NOMO-1 treated with dmso at 0.1 percent for 144 hours (cell line): Measurements from ENCODE around the gene ATXN7L1.
"Not testable (repeated sequence)": the region's sequence is repeated elsewhere in the genome, so short reads cannot be mapped to it uniquely, and the experiment has no call there.

Experiments
- DNase-seq: peaks from one replicate; lab custom pipeline; 2025; ENCODE audit not compliant: unreplicated experiment; lab: John Stamatoyannopoulos, UW

The ATXN7L1 gene

DNA sequence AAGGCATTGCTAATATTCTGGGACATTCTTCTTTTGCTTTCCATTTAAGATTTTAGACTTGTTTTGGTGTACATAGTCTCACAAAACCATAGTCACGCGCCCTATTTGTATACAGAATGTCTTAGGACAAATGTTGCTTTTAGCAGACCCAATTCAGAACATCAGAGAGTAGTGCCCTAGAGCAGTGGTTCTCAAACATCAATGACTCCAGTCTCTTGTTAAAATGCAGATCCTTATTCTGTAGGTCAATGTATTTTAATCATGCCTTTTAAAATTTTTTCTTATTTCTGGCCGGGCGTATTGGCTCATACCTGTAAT lies 167.7 kb downstream of the ATXN7L1 start:
- no peak for DNase-seq

DNA sequence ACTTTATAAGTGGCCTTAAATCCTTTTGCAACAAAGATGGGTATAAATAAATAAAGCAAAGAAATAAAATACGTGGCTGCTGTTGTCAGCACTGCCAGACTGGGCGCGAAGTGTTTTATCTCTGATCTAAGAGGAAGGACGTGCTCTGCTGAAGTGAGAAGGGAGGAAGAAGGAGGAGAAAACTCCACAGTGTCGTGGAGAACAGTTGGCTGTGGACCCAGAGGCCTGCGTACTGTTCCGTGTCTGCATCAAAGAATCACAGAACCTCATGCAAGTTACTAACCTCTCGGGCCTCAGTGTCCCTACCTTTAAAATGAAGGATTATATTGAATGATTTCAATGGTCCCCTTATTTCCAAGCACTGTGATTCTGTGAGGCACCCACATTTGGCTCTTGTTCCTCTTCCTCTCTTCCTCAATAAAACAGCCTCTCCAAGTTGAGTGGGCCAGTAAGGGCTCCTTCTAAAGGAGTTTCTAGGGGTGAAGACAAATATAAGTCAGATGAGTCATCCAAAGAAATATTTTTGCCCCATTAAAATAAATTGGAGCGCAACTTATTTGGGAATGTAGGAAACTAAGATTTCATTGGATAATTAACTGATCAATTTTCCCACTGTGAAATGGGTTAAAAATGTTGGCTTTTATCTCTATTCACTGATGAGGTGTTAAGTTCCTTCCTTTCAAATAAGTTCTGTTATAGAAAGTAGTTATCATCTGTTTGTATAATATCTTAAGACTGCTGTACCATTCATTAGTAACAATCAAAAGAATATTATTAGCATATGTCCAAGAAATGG lies 168.2 kb downstream of the ATXN7L1 start:
- no peak for DNase-seq

DNA sequence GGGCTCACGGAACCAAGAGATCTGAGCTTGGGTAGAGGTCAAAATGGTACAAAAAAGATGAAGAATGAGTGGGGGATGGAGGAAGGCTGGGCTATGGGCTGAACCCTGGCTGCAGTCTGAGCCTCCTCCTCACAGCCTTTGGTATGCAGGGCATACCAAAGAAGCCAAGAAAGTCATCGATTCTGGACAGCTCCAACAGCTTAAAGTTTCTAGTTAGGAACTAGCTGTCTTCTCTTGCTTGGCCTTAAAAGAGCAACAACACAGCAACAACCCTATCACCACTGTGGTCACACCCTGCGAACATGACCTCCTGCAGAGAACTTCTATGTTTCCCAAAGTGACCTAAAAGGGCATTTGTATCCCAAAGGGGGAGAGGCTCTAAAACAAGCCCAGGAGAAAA lies 169.0 kb downstream of the ATXN7L1 start:
- no peak for DNase-seq

DNA sequence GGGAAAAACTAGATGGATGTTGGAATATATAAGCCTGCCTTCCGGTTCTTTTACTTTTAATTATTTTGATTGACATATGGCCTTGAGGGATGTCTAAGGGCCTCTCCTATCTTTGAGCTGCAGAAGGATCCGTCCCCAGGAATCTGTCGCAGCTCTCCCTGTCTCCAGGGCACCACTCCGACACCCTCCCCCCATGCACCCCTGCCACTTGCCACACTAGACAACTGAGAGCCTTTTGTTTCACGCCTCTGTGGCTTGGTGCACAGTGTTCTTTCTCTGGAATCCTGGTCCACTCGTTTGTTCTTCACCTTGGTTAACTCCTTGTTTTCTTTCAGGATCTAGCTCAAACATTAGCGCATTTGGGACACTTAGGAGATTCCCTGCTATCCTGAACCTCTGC lies 171.0 kb downstream of the ATXN7L1 start:
- DNase-seq: no peak

DNA sequence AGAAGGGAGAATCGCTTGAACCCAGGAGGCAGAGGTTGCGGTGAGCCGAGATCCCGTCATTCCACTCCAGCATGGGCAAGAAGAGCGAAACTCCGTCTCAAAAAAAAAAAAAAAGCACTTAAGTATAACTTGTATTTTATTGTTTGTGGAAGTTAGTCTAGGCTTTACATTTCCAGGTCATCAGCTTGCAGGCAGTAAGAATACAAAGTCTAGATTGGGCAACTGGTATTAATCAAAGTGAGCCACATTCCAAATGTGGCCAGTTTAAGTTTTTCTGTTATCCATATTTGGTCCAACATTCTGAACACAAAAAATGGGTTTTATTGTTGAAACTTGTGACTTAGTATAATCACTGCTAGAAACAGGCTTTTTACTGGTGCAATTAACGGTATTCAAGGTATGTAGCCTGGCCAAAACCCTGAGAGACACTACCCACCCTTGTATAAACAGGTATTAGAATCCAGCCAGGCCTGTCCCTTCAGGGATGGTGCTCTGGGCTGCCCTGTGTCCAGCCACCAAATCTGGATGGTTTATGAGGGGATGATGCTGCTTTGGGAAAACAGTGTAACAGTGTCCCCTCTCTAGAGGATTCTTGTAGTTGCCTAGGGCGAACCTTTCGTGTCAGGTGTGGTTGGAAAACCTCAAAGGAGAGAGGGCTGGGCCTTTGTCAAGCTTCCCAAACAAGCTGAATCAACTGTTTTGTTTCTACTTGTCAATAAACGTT lies 173.0 kb downstream of the ATXN7L1 start:
- DNase-seq: no peak

DNA sequence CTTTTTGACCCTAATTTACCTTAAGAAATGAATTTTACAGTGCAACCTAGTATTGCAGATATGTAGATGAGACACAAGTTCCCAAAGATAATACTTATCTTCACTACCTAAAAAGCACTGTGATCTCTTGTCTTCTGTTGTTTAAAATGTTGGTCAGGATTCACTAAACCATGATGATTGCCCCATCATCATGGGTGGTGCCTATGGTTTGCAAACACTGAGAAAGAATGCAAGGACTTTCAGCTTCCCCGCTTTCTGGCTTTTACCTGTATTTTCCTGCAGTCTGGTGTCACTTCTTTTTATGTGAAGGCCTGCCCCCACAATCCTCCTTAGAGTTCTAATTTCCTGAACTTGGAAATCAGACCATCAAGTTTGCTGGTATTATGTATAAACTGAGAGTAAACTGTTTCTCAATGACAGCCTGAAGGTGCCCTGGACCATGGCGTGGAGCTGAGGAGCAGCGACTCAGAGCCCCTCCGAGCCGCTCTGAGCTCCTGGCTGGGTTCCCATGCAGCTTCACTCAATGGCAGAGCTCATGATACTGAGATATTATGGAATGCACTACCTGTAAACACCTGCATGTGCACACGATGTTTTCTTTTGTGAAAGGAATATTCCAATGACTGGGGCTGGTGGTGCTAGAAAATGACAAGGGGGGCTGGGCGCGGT lies 176.7 kb downstream of the ATXN7L1 start:
- DNase-seq: no peak

DNA sequence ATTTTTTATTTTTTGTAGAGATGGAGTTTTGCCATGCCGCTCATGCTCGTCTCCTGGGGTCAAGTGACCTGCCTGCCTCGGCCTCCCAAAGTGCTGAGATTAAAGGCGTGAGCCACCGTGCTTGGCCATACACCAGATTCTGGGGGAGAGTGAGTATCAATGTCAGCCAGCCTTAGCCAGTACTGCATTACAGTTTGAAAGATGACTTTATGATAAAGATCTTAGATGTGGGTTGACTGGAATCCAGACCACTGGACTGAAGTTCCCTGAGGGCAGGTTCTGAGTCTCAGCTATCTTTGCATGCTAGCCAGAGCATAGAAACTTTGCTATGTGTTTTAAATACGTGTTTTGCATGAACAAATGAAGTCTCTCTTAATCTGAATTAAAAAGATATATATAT lies 177.9 kb downstream of the ATXN7L1 start:
- no peak for DNase-seq

DNA sequence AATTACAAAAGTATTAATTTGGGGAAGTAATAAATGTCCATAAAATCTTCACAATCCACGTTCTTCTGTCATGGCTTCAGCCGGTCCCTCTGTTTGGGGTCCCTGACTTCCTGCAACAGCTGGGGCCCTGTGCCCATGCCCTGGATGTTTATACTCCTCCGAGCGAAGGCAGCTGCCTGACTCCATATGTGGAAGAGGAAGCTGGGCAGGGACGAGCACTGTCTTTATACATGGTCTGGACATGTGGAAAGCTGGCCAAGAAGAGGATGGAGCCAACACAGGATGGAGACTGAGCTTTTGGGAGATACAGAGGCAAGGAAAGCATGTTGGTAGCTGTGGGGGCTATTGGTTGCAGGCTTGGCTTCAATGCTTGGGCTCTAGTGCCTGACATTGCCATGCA lies 178.6 kb downstream of the ATXN7L1 start:
- no peak for DNase-seq

DNA sequence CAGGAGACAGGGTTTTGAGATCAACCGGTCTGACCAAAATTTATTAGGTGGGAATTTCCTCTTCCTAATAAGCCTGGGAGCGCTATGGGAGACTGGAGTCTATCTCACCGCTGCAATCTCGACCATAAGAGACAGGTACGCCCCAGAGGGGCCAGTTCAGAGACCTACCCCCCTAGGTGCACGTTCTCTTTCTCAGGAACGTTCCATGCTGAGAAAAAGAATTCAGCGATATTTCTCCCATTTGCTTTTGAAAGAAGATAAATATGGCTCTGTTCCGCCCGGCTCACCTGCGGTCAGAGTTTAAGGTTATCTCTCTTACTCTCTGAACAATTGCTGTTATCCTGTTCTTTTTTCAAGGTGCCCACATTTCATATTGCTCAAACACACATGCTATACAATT lies 179.2 kb downstream of the ATXN7L1 start:
- not testable (repeated sequence) for DNase-seq

DNA sequence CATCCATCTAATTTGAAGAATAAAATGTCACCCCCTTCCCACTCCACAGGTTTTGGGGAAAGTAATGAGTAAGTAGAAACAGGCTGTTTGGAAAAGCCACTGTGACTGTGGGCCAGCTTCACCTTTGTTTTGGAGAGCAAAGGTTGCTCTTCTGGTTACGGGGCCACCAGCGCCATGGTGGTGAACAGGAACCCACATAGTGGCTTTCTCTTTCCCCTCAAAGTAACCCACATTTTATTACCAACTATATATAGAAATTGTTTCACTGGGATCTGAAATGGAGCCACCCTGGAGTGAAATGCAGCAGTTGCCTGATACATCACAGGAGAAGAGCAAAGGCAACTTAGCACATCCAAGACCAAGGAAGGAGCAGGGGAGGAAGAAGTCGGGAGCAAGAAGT lies 182.8 kb downstream of the ATXN7L1 start:
- no peak for DNase-seq

DNA sequence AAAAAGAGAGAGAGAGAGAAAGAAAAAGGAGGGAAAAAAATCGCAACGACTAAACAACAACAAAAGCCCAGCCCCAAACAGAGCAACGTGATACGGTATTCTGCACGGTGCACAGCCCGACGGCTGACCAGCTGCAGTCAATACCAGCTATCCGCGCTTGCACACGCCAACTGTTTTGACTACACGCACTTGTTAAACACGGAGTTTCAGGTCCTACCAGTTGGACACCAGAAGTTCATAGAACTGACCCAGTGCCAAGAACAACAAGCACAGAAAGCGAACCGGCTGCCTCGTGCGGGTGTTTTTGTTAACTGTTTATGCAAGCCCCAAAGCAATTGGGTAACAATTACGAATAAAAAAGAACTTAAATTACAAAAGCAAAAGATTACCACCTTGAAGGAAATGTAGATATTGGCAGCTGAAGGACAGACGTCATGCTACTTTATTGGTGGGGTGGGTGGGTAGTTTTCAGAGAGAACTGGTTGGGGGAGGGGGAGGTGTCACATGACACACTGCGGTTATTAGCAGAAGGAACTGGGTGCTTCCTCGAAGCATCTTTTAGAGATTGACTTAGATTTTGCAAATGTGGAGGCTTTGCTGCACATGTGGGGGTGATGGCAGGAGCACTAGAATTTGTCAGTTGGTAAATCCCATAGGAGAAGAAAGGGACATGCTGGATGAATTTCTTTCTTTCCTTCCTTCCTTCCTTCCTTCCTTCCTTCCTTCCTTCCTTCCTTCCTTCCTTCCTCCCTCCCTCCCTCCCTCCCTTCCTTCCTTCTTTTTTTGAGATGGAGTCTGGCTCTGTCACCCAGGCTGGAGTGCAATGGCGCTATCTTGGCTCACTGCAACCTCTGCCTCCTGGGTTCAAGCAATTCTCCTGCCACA lies 184.5 kb downstream of the ATXN7L1 start:
- no peak for DNase-seq

DNA sequence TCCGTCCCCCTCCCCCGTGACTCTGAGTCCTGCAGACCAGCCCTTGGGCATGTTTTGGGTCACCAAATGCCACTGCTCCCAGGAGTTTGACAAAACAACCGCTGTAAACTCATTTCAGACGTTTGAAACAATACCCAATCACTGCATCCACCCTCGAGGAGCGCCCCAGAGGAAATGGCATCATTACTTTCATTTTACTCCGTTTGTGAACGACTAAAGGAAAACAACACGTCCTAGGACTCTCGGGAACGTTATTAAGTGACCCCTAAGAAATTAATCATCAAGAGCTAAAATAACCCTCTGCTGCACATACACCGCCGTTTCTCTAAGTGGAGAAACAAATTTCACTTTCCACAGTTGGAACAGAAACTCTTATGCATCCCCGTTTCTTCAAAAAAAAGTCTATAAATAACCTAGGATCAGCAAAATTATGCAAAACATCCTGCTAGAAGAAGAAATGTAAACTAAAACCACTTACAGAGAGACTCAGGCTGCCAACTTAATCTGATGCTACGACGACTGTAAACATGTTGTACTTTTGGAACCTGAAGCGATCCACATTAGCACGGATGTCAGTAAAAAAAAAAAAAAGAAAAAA lies 185.2 kb downstream of the ATXN7L1 start:
- no peak for DNase-seq

DNA sequence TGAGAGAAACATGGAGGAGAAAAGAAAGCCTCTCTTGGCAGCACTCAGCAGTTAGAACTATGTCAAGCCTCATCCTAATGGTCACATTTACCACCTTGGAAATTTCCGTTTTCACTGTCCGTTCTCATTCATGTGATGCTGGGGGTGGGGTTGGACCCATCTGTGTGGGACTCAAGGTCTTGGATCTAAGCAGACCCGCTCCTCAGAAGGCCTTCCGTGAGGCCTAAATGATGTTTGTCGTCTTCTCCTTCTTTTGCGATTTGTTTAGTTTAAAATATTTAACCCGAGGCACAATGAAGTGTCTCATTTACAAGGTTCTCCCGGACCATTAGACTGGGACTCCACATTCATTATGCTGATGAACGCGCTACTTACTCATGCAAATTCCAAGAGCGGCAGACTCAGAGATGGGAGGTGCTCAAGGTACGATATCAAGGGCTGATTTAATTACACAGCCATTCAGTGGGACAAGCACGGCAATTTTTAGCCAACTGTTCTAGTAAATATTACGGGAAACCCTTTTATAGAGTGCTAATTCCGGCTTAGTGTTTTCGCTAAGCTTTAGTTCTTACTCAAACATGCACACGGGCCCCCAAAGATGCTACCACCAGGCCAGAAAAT lies 186.0 kb downstream of the ATXN7L1 start:
- no peak for DNase-seq

DNA sequence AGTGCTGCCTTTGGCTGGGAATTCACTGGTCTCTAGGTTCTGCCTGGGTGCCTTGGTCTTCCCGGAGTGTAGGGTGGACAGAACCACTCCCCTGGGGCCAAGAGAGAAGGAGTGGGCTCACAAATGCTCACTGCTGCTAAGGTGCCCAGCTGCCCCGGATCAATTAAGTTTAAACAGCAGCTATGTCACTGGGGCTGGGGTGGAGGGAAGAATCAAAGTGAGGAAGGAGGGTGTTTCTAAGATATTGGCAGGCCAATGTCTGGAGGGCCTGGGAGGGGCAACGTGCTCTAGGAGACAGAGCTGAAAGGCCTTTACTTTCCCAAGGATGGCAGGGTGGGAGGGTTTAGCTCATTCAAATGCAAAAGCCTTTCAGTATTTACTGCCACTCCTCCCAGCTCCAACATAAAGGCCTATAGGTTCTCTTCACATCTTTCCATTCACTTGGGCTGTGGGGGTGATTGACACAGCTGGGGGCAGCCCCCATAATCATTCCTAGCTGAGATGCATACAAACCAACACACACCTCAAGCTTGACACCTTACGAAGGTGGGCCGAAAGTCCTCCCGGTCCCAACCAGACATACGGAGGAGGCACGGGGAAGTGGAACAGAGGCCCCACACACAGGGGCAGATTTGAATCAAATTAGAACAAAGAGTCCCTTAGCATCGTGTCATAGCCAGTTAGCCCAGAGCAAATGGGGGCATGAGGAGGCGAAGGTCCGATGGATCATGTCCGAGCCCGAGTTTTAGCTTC lies 187.2 kb downstream of the ATXN7L1 start:
- no peak for DNase-seq

DNA sequence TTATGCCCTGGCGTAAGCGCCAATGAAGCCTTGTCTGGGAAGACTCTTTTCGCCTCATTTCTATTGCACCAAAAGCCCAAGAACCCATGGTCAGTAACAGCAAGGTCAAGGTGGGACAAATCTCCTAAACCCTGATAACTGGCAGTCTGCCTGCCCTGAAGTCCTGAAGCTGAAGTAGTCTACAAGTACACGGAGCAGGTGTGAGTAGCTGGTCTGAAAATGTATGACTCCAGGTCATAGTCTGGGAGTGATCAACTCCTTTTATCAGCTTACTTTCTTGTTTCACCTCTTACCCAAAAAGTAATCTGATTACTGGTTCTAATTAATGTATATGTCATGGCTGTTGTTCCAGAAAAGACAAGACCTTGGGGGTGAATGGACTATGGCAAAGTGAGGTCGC lies 187.8 kb downstream of the ATXN7L1 start:
- DNase-seq: no peak

DNA sequence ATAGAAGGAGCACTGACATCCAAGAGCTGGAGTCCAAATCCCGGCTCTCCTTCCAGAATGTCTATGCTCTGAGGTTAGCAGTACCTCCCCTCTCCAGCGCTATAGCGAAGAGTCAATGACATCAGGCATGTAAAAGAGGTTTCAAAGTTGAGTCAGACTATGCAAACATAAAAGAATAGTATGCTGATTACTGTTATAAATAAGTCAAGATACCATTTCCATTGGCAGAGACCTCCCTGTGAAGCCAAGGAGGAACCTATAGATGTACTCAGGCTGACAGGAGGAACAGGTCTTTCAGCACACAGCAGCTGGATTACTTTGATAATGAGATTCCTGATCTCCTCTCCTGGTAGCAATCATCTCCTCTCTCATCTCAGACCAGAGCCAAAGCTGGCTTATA lies 191.2 kb downstream of the ATXN7L1 start:
- DNase-seq: no peak

DNA sequence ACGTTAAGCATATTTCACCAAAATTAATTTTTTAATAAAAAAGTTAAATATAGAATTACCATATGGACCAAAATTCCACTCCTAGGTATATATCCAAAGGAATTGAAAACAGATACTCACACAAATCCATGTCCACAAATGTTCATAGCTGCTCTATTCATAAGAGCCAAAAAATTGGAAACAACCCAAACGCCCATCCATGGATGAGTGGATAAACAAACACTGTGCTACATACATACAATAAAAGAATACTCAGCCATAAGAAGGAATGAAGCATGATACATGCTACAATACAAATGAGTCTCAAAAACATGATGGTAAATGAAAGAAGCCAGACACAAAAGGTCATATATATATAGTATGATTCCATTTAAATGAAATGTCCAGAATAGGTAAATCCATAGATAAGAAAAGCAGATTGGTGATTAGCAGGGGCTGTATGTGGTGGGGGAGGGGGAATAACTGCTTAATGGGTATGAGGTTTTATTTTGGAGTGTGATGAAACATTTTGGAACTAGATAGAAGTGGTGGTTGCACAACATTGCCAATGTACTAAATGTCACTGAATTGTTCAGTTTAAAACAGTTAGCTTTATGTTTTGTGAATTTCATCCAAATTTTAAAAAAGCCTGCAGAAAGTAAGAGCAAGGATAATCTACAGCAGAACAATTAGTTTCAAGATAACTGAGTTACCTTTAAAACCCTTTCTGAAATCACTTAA lies 193.9 kb downstream of the ATXN7L1 start:
- DNase-seq: no peak

DNA sequence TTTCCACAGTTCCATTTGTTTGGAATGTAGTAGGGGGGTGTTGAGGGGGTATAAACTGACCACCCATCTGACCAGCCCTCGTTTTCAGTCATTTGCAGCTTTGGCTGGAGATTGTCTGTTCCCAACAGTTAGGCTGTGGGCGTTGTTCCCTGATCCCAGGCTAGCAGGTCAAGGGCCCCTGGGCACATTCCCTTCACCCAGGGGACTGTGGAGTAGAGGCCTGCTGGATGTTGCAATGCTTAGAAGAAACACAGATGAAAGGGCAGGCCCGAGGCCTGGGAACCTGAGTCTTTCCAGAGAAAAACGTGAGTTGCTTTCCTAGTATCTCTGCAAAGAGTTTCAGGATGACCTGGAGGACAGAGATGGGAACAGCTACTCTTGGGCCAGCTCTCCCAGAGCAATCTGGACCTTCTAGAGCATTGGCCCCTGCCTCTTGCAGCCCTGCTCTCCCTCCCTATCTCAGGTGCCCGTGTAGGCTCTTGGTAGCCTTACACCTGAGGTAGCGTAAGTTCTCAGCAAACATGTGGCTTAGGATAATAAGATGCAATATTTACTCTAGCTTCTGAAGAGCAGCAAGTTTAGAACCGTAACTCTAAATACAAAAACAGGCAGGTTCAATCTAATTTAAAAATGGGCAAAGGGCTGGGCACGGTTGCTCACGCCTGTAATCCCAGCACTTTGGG lies 195.8 kb downstream of the ATXN7L1 start:
- no peak for DNase-seq
